ENCODE measurements around the gene HARS2. TPM values are rescaled to one million over a fixed set of nuclear protein-coding genes. Genes with fewer than 3 reads are reported as not detected.
A peak's percentile ranks its signal among the peaks of the same experiment; 100 is the strongest.
"Not testable (repeated sequence)": the region's sequence is repeated elsewhere in the genome, so short reads cannot be mapped to it uniquely, and the experiment has no call there.

HARS2 gene
- total RNA-seq, 2 donors from 2014 or later = 16.8 to 19.2 TPM

GRCh38 chr5:140694276-140694675, 3.0 kb downstream of the HARS2 start:
- intact Hi-C loops (cut with DNase I) = no loop called here
- DNase-seq (ENCODE audit: low spot score) = no peak

GRCh38 chr5:140696891-140697492, 5.7 kb downstream of the HARS2 start:
- intact Hi-C loops (cut with DNase I) = no loop called here
- no peak for DNase-seq (ENCODE audit: low spot score)

- intact Hi-C loops (cut with DNase I) = no loop called here
- DNase-seq (ENCODE audit: low spot score) = peak; percentile 98
These were observed 9.2 kb downstream of the HARS2 start, which contains the start of gene ZMAT2 for GRCh38 chr5:140700177-140701144. ZMAT2 (plus strand) TSS chr5:140700447; CDS start chr5:140700461, 14 bp downstream.

- intact Hi-C loops (cut with DNase I) = no loop called here
- DNase-seq (ENCODE audit: low spot score) = no peak
These were observed 16.6 kb downstream of the HARS2 start for GRCh38 chr5:140707812-140708211.

GRCh38 chr5:140708787-140709186, 17.5 kb downstream of the HARS2 start:
- intact Hi-C loops (cut with DNase I); DNase-seq (ENCODE audit: low spot score): not testable (repeated sequence)

- intact Hi-C loops (cut with DNase I) = no loop called here
- DNase-seq (ENCODE audit: low spot score) = peak; percentile 96
These were observed 19.8 kb downstream of the HARS2 start for GRCh38 chr5:140710899-140711552.

- no peak for DNase-seq (ENCODE audit: low spot score)
- intact Hi-C loops (cut with DNase I) = no loop called here
These were observed 20.5 kb downstream of the HARS2 start for GRCh38 chr5:140711794-140712193.

- no peak for DNase-seq (ENCODE audit: low spot score)
These were observed 22.4 kb downstream of the HARS2 start for GRCh38 chr5:140713562-140714094.

GRCh38 chr5:140716238-140716637, 25.0 kb downstream of the HARS2 start:
- intact Hi-C loops (cut with DNase I); DNase-seq (ENCODE audit: low spot score): not testable (repeated sequence)

More at GRCh38 chr5:140713562-140714094, 22.4 kb downstream of the HARS2 start:
- intact Hi-C loops (cut with DNase I) = no loop called here

GRCh38 chr5:140718266-140718592, 27.0 kb downstream of the HARS2 start:
- no peak for DNase-seq (ENCODE audit: low spot score)
- intact Hi-C loops (cut with DNase I) = no loop called here

GRCh38 chr5:140720738-140721137, 29.5 kb downstream of the HARS2 start:
- intact Hi-C loops (cut with DNase I); DNase-seq (ENCODE audit: low spot score): not testable (repeated sequence)

- intact Hi-C loops (cut with DNase I); DNase-seq (ENCODE audit: low spot score): not testable (repeated sequence)
These were observed 30.1 kb downstream of the HARS2 start for GRCh38 chr5:140721395-140721794.

GRCh38 chr5:140725799-140726471, 34.7 kb downstream of the HARS2 start:
- DNase-seq (ENCODE audit: low spot score) = no peak
- intact Hi-C loops (cut with DNase I) = no loop called here

GRCh38 chr5:140733098-140733497, 41.8 kb downstream of the HARS2 start:
- intact Hi-C loops (cut with DNase I) = no loop called here
- DNase-seq (ENCODE audit: low spot score) = no peak

- intact Hi-C loops (cut with DNase I) = no loop called here
- no peak for DNase-seq (ENCODE audit: low spot score)
These were observed 43.1 kb downstream of the HARS2 start for GRCh38 chr5:140734354-140734753.

GRCh38 chr5:140737486-140737885, 46.2 kb downstream of the HARS2 start:
- no peak for DNase-seq (ENCODE audit: low spot score)
- intact Hi-C loops (cut with DNase I) = no loop called here

GRCh38 chr5:140741967-140742366, 50.7 kb downstream of the HARS2 start:
- intact Hi-C loops (cut with DNase I) = no loop called here
- DNase-seq (ENCODE audit: low spot score) = no peak

All from posterior vena cava (tissue), 2 donors.